HCT116 (cell line): Measurements from ENCODE around the gene DEXI. TPM values are rescaled to one million over a fixed set of nuclear protein-coding genes. Genes with fewer than 3 reads are reported as not detected.

ENCODE experiments used
- ATAC-seq: fragments of 200-7000 bp; cut with Tn5 transposase; 2 replicates; pipeline ENCODE4 v1.9.1; 2020; ENCODE audit warnings: mild to moderate bottlenecking, moderate library complexity
- BruUV-seq: library from RNA; stranded (reverse); fragments of 400-500 nt; replicated peaks from 2 replicates; lab custom pipeline; 2021; lab: Mats Ljungman, UMichigan
- CTCF ChIA-PET: fragments of 300-600 bp; sonication (Branson Sonifier 250); formaldehyde crosslinking; loops from one replicate; lab custom pipeline; 2021; ENCODE audit warnings: antibody characterized with exemption; lab: Charles Lee
- POLR2A ChIA-PET: fragments of 300-600, 350-600 bp; sonication (Branson Sonifier 250); formaldehyde crosslinking; loops from one replicate; lab custom pipeline; 2021; ENCODE audit warnings: antibody characterized with exemption; lab: Charles Lee
- RAD21 ChIA-PET, 2 experiments: fragments of 300-600 bp; sonication (Branson Sonifier 250); formaldehyde crosslinking; loops; one replicate each; lab custom pipeline; 2023; ENCODE audit warnings: low total read pairs in 2 of 2; ENCODE audit not compliant: uncharacterized antibody in 2 of 2, unreplicated experiment in 2 of 2, low non-redundant PET in 1 of 2; lab: Charles Lee
- DNase-seq: peaks from one replicate; pipeline ENCODE4 v3.0.0-alpha.2; 2010; ENCODE audit warnings: low read depth, low spot score
- H2AFZ ChIP-seq: fragments of 200-600 bp; shearing (Covaris generic), sonication (generic); 2 replicates; pipeline ENCODE4 v1.6.1; 2017; ENCODE audit warnings: low read depth, mixed run types, mixed read lengths, antibody characterized with exemption, low read length; ENCODE audit not compliant: poor library complexity, severe bottlenecking
- H3K27ac ChIP-seq: 2 replicates; pipeline ENCODE4 v1.5.1; 2012; ENCODE audit warnings: low read depth, low read length
- H3K27me3 ChIP-seq: fragments of 200-600 bp; sonication (generic); 2 replicates; pipeline ENCODE4 v1.6.1; 2016; ENCODE audit warnings: mixed run types, low read length, mixed read lengths; ENCODE audit not compliant: insufficient read depth
- H3K36me3 ChIP-seq, 2 experiments: fragments of 200-500 bp in 1 of 2; fragments of 200-600 bp in 1 of 2; sonication (Bioruptor generic) in 1 of 2; sonication (generic) in 1 of 2; 2 replicates each; pipeline versions ENCODE4 v1.5.1 to v1.6.1; 2014 to 2016; ENCODE audit warnings: low read length in 2 of 2, inconsistent platforms in 1 of 2, mixed read lengths in 1 of 2, mixed run types in 1 of 2; ENCODE audit not compliant: insufficient read depth in 2 of 2, control insufficient read depth in 1 of 2
- H3K4me1 ChIP-seq, 2 experiments: fragments of 200-600 bp in 1 of 2; sonication (generic) in 1 of 2; 2 replicates each; pipeline versions ENCODE4 v1.5.1 to v1.6.1; 2012 to 2017; ENCODE audit warnings: low read length in 2 of 2, inconsistent platforms in 1 of 2, mild to moderate bottlenecking in 1 of 2, mixed read lengths in 1 of 2, mixed run types in 1 of 2, moderate library complexity in 1 of 2; ENCODE audit not compliant: insufficient read depth in 2 of 2, control insufficient read depth in 1 of 2
- H3K4me2 ChIP-seq: fragments of 200-600 bp; sonication (generic); 2 replicates; pipeline ENCODE4 v1.6.1; 2017; ENCODE audit warnings: mixed run types, low read length, mixed read lengths
- H3K4me3 ChIP-seq, 2 experiments: fragments of 200-600 bp in 1 of 2; sonication (generic) in 1 of 2; replicated peaks in 1 of 2; 2 replicates each; pipeline ENCODE4 v1.5.1; 2011 to 2016; ENCODE audit warnings: low read length in 2 of 2, control low read depth in 1 of 2, low read depth in 1 of 2, mild to moderate bottlenecking in 1 of 2, mixed read lengths in 1 of 2, mixed run types in 1 of 2
- H3K79me2 ChIP-seq: fragments of 200-600 bp; sonication (generic); 2 replicates; pipeline ENCODE4 v1.6.1; 2017; ENCODE audit warnings: mild to moderate bottlenecking, mixed run types, low read length, moderate library complexity, mixed read lengths; ENCODE audit not compliant: insufficient read depth
- H3K9ac ChIP-seq: fragments of 200-600 bp; sonication (generic); 2 replicates; pipeline ENCODE4 v1.6.1; 2016; ENCODE audit warnings: low read length, mixed read lengths
- H3K9me2 ChIP-seq: fragments of 200-600 bp; sonication (generic), shearing (Covaris generic); 2 replicates; pipeline ENCODE4 v1.6.1; 2017; ENCODE audit warnings: mixed run types, mild to moderate bottlenecking, moderate library complexity; ENCODE audit not compliant: insufficient read depth
- H3K9me3 ChIP-seq, 2 experiments: fragments of 200-500 bp in 1 of 2; fragments of 200-600 bp in 1 of 2; sonication (Bioruptor generic) in 1 of 2; sonication (generic) in 1 of 2; 2 replicates each; pipeline ENCODE4 v1.6.1; 2014 to 2017; ENCODE audit warnings: low read length in 2 of 2, mixed read lengths in 2 of 2, inconsistent platforms in 1 of 2, low read depth in 1 of 2, mild to moderate bottlenecking in 1 of 2, mixed run types in 1 of 2, moderate library complexity in 1 of 2; ENCODE audit not compliant: control insufficient read depth in 1 of 2, insufficient read depth in 1 of 2
- H4K20me1 ChIP-seq: fragments of 200-600 bp; sonication (generic), shearing (Covaris generic); 2 replicates; pipeline ENCODE4 v1.6.1; 2017; ENCODE audit warnings: mixed run types, mild to moderate bottlenecking, moderate library complexity; ENCODE audit not compliant: insufficient read depth
- CBX3 ChIP-seq: IDR thresholded peaks from 2 replicates; pipeline ENCODE4 v1.6.1; 2012; ENCODE audit warnings: low read depth
- CEBPB ChIP-seq: IDR thresholded peaks from 2 replicates; pipeline ENCODE4 v1.6.1; 2012; ENCODE audit warnings: low read depth
- JUND ChIP-seq: IDR thresholded peaks from 2 replicates; pipeline ENCODE4 v1.6.1; 2012
- POLR2A ChIP-seq: IDR thresholded peaks from 2 replicates; pipeline ENCODE4 v1.7.0; 2011; ENCODE audit warnings: borderline replicate concordance; ENCODE audit not compliant: insufficient read depth, insufficient read length; ENCODE audit errors: extremely low read depth
- SRF ChIP-seq: IDR thresholded peaks from 2 replicates; pipeline ENCODE4 v1.6.1; 2012; ENCODE audit warnings: low read depth
- intact Hi-C: fragments of 100-400 bp; cut with micrococcal nuclease; formaldehyde crosslinking; loops from 2 replicates; pipeline ENCODE4 v1.10.0; 2022
- total RNA-seq: library from RNA; stranded (reverse); gene quantifications from one replicate; pipeline ENCODE4 v1.2.1, GENCODE V29; 2021; ENCODE audit not compliant: unreplicated experiment
- TF ChIP-seq, protein P1 (sequence below): IDR thresholded peaks from 2 replicates; pipeline ENCODE4 v1.6.1; 2012; ENCODE audit warnings: low read depth

The DEXI gene
- total RNA-seq, 1 experiment from 2014 or later, result 37.8 TPM

DNA sequence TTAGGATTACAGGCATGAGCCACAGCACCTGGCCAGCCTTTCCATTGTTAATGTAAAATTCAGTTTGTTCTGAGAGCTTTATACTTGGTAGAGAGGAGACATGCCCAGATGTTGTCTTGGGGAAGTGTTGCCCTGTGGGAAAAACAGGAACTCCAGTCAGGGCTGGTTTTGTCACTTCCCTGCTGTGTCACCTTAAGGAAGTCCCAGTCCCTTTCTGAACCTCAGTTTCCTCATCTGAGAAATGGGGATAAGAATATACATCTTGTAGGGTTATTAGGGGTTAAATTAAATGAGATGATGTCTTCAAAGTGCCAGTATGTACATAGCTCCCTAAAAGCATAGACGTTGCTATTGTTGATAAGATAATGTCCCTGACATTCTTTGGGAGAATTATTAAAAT is 27.3 kb upstream of the DEXI start:
- no peak for DNase-seq
- H3K79me2 ChIP-seq, result no peaks in the 10 kb centered on the region
- CTCF ChIA-PET, result interaction anchor here (0.5 to 1.6 kb wide), 4 partner anchors 180 to 398 kb away, joined by 3 read pairs; partner anchors contain the start of gene SOCS1
- TF ChIP-seq SRF, result no peak
- TF ChIP-seq, protein P1, sequence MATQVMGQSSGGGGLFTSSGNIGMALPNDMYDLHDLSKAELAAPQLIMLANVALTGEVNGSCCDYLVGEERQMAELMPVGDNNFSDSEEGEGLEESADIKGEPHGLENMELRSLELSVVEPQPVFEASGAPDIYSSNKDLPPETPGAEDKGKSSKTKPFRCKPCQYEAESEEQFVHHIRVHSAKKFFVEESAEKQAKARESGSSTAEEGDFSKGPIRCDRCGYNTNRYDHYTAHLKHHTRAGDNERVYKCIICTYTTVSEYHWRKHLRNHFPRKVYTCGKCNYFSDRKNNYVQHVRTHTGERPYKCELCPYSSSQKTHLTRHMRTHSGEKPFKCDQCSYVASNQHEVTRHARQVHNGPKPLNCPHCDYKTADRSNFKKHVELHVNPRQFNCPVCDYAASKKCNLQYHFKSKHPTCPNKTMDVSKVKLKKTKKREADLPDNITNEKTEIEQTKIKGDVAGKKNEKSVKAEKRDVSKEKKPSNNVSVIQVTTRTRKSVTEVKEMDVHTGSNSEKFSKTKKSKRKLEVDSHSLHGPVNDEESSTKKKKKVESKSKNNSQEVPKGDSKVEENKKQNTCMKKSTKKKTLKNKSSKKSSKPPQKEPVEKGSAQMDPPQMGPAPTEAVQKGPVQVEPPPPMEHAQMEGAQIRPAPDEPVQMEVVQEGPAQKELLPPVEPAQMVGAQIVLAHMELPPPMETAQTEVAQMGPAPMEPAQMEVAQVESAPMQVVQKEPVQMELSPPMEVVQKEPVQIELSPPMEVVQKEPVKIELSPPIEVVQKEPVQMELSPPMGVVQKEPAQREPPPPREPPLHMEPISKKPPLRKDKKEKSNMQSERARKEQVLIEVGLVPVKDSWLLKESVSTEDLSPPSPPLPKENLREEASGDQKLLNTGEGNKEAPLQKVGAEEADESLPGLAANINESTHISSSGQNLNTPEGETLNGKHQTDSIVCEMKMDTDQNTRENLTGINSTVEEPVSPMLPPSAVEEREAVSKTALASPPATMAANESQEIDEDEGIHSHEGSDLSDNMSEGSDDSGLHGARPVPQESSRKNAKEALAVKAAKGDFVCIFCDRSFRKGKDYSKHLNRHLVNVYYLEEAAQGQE, result no peak
- no peak for TF ChIP-seq CEBPB
- no peak for TF ChIP-seq CBX3
- TF ChIP-seq POLR2A, result no peak
- no peak for TF ChIP-seq JUND
- H2AFZ ChIP-seq, result no peak overlapping the region
- BruUV-seq, result no TSS peak
- H3K36me3 ChIP-seq, result peaks cover 2 to 14% of the 10 kb centered on the region in 2 experiments; a peak in 1 of 4 replicates
- no peaks in the 10 kb centered on the region; a peak in 1 of 4 replicates for H3K4me1 ChIP-seq
- no peaks in the 10 kb centered on the region for H3K27me3 ChIP-seq
- no peaks in the 10 kb centered on the region for H3K9me3 ChIP-seq
- ATAC-seq, result no peak
- H3K9ac ChIP-seq, result no peak overlapping the region
- no peak overlapping the region for H3K4me2 ChIP-seq
- intact Hi-C loops, result loop anchor here (5.0 to 10.0 kb wide), 2 partner anchors 745 to 843 kb away; no protein-coding TSS in a partner anchor
- POLR2A ChIA-PET, result no interaction called here
- RAD21 ChIA-PET, result no interaction called here
- no peaks in the 10 kb centered on the region for H4K20me1 ChIP-seq
- H3K4me3 ChIP-seq, result no peak overlapping the region
- no peaks in the 10 kb centered on the region for H3K9me2 ChIP-seq
- H3K27ac ChIP-seq, result no peak overlapping the region
